NCI-H1436 (cell line): ENCODE data around the gene ATRN.
"Not testable (repeated sequence)": the region's sequence is repeated elsewhere in the genome, so short reads cannot be mapped to it uniquely, and the experiment has no call there.

Experiments
- DNase-seq: peaks from one replicate; lab custom pipeline; 2025; lab: John Stamatoyannopoulos, UW

The ATRN gene

GRCh38 chr20:3470627-3471396 is at the start of gene ATRN:
Gene ATRN (plus strand): TSS chr20:3471018. CDS start chr20:3471108, 90 bp downstream.
- DNase-seq = peak; percentile 54

GRCh38 chr20:3421985-3422384 is 48.8 kb upstream of the ATRN start:
- no peak for DNase-seq

- DNase-seq = no peak
These were observed 47.7 kb upstream of the ATRN start for GRCh38 chr20:3423126-3423525.

GRCh38 chr20:3426766-3427165 is 44.1 kb upstream of the ATRN start:
- not testable (repeated sequence) for DNase-seq

- no peak for DNase-seq
These were observed 40.3 kb upstream of the ATRN start for GRCh38 chr20:3430376-3431069.

GRCh38 chr20:3431109-3431508 is 39.7 kb upstream of the ATRN start:
- DNase-seq = no peak

GRCh38 chr20:3432844-3433243 is 38.0 kb upstream of the ATRN start:
- no peak for DNase-seq

- no peak for DNase-seq
These were observed 37.1 kb upstream of the ATRN start for GRCh38 chr20:3433744-3434143.

GRCh38 chr20:3434232-3434631 is 36.6 kb upstream of the ATRN start:
- no peak for DNase-seq

- no peak for DNase-seq
These were observed 33.8 kb upstream of the ATRN start for GRCh38 chr20:3436864-3437574.

GRCh38 chr20:3446779-3447178 is 24.0 kb upstream of the ATRN start:
- no peak for DNase-seq

- DNase-seq = no peak
These were observed 23.5 kb upstream of the ATRN start for GRCh38 chr20:3447321-3447720.

GRCh38 chr20:3449319-3449718 is 21.5 kb upstream of the ATRN start:
- DNase-seq = no peak

GRCh38 chr20:3452136-3452535 is 18.7 kb upstream of the ATRN start:
- DNase-seq = no peak

GRCh38 chr20:3452690-3453089 is 18.1 kb upstream of the ATRN start:
- DNase-seq = no peak

GRCh38 chr20:3454831-3455230 is 16.0 kb upstream of the ATRN start:
- no peak for DNase-seq

GRCh38 chr20:3456648-3457047 is 14.2 kb upstream of the ATRN start:
- no peak for DNase-seq

GRCh38 chr20:3459881-3460307 is 10.9 kb upstream of the ATRN start:
- no peak for DNase-seq

GRCh38 chr20:3461211-3461771 is 9.5 kb upstream of the ATRN start:
- no peak for DNase-seq

GRCh38 chr20:3461911-3462677 is 8.7 kb upstream of the ATRN start:
- no peak for DNase-seq

GRCh38 chr20:3464166-3464565 is 6.7 kb upstream of the ATRN start:
- DNase-seq = no peak

- no peak for DNase-seq
These were observed 5.5 kb upstream of the ATRN start for GRCh38 chr20:3465301-3465700.
